ENCODE data around the gene PCED1B.

GRCh38 chr12:47184229-47184628, 104.8 kb downstream of the PCED1B start:
- TF ChIP-seq TCF7L2 (IDR thresholded peaks at IDR 0.05; ENCODE audit: borderline replicate concordance, extremely low read depth, insufficient read depth, insufficient read length) (no peak), ATF3 (IDR thresholded peaks at IDR 0.05) (no peak), YY1 (IDR thresholded peaks at IDR 0.05; ENCODE audit: extremely low read depth, insufficient replicate concordance, low read depth, low read length) (no peak), CTCF (IDR thresholded peaks at IDR 0.05 in 2 of 3, conservative IDR thresholded peaks at IDR 0.05 in 1 of 3; ENCODE audit: borderline replicate concordance in 1 of 3, insufficient read depth in 1 of 3, low read depth in 2 of 3, low read length in 2 of 3) (no peak), POLR2AphosphoS5 (IDR thresholded peaks at IDR 0.05; ENCODE audit: low read depth, low read length) (no peak), EGR1 (IDR thresholded peaks at IDR 0.05; ENCODE audit: low read depth) (no peak), EZH2phosphoT487 (IDR thresholded peaks at IDR 0.05; ENCODE audit: borderline replicate concordance) (no peak), POLR2A (IDR thresholded peaks at IDR 0.05; ENCODE audit: borderline replicate concordance, extremely low read depth, insufficient read depth, insufficient read length) (no peak), RAD21 (IDR thresholded peaks at IDR 0.05; ENCODE audit: low read depth) (no peak), SIN3A (IDR thresholded peaks at IDR 0.05; ENCODE audit: low read depth) (no peak), EZH2 (IDR thresholded peaks at IDR 0.05) (no peak)

Measured in HCT116 (cell line).